ENCODE measurements around the gene CFHR3.

DNA sequence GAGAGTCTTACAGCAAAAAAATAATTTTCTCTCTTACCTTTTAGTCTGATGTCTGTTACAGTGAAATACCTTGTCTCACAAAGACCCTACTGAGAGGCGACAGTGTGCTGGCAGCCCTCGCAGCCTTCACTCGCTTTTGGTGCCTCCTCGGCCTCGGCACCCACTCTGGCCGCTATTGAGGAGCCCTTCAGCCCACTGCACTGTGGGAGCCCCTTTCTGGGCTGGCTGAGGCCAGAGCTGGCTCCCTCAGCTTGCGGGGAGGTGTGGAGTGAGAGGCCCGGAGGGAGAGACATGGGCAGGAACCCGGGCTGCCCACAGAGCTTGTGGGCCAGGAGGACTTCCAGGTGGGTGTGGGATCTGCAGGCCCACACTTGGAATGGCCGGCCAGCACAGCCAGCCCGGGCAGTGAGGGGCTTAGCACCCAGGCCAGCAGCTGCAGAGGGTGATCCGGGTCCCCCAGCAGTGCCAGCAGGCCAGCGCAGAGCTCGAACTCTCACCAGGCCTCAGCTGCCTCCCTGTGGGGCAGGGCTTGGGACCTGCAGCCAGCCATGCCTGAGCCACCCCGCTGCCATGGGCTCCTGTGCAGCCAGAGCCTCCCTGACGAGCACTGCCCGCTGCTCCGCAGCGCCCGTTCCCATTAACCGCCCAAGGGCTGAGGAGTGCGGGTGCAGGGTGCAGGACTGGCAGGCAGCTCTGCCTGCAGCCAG lies 34.0 kb downstream of the CFHR3 start:
- TF ChIP-seq REST (IDR thresholded peaks at IDR 0.05; ENCODE audit: insufficient read depth in 1 of 2, low read depth in 2 of 2, low read length in 2 of 2) (no peak), POLR2AphosphoS5 (IDR thresholded peaks at IDR 0.05; ENCODE audit: low read depth, low read length) (no peak), SIN3A (IDR thresholded peaks at IDR 0.05; ENCODE audit: borderline replicate concordance, insufficient read depth, low read length) (no peak), TAF1 (IDR thresholded peaks at IDR 0.05; ENCODE audit: borderline replicate concordance, insufficient read depth, low read length) (no peak)
